HepG2 (cell line): ENCODE results near the gene TMIGD3. TPM values are rescaled to one million over a fixed set of nuclear protein-coding genes. Genes with fewer than 3 reads are reported as not detected.

ENCODE experiments used
- ATAC-seq: fragments of 200-7000 bp; cut with Tn5 transposase; 3 replicates; pipeline ENCODE4 v1.9.1; 2020; ENCODE audit warnings: mild to moderate bottlenecking, moderate library complexity
- BruUV-seq: library from RNA; stranded (reverse); fragments of 400-500 nt; replicated peaks from 2 replicates; lab custom pipeline; 2021; lab: Mats Ljungman, UMichigan
- CTCF ChIA-PET: fragments of 300-600 bp; formaldehyde crosslinking; extraction: SDS; loops from one replicate; lab custom pipeline; 2021; ENCODE audit warnings: low total read pairs, inconsistent platforms, low intra/inter-chr PET ratio; lab: Yijun Ruan, JAX
- POLR2A ChIA-PET: fragments of 350-600 bp; sonication (Branson Sonifier 250); formaldehyde crosslinking; loops from one replicate; lab custom pipeline; 2020; ENCODE audit warnings: antibody characterized with exemption, inconsistent platforms; lab: Yijun Ruan, JAX
- DNase-seq: peaks from one replicate; pipeline ENCODE4 v3.0.0-alpha.2; 2015; ENCODE audit warnings: low spot score
- FAIRE-seq: peaks from 3 replicates; lab custom pipeline; 2011; peaks lifted over from hg19 to GRCh38; lab: Jason Lieb, UNC
- H2AFZ ChIP-seq: one replicate; pipeline ENCODE4 v1.6.1; 2011; ENCODE audit warnings: low read length, inconsistent platforms
- H3K27ac ChIP-seq: fragments of 300-600 bp; 3 replicates; pipeline ENCODE4 v1.8.0; 2011; ENCODE audit warnings: mixed run types, mild to moderate bottlenecking, mixed read lengths, low read length, inconsistent platforms; ENCODE audit not compliant: insufficient read depth; ENCODE audit errors: extremely low read length
- H3K27me3 ChIP-seq, 2 experiments: fragments of 200-600 bp in 1 of 2; 2 replicates in 1 of 2; 3 replicates in 1 of 2; pipeline versions ENCODE4 v1.6.0 to v1.8.0; 2011; ENCODE audit warnings: low read length in 2 of 2, mild to moderate bottlenecking in 2 of 2, moderate library complexity in 2 of 2, inconsistent platforms in 1 of 2; ENCODE audit not compliant: insufficient read depth in 2 of 2, control insufficient read depth in 1 of 2
- H3K36me3 ChIP-seq, 2 experiments: fragments of 200-600 bp in 1 of 2; replicated peaks in 1 of 2; 2 replicates in 1 of 2; 3 replicates in 1 of 2; pipeline versions ENCODE4 v1.5.1 to v1.8.0; 2011; ENCODE audit warnings: low read length in 2 of 2, inconsistent platforms in 1 of 2; ENCODE audit not compliant: insufficient read depth in 2 of 2, control insufficient read depth in 1 of 2
- H3K4me1 ChIP-seq: 2 replicates; pipeline ENCODE4 v1.5.1; 2012; ENCODE audit warnings: low read length, inconsistent platforms; ENCODE audit not compliant: insufficient read depth
- H3K4me2 ChIP-seq: 2 replicates; pipeline ENCODE4 v1.6.0; 2011; ENCODE audit warnings: low read depth, low read length, inconsistent platforms
- H3K4me3 ChIP-seq, 3 experiments: fragments of 200-600 bp in 1 of 3; sonication (generic), shearing (Covaris generic) in 1 of 3; replicated peaks in 1 of 3; 2 replicates each; pipeline ENCODE4 v1.5.1; 2011 to 2016; ENCODE audit warnings: low read length in 3 of 3, inconsistent platforms in 2 of 3, low read depth in 2 of 3, mild to moderate bottlenecking in 2 of 3, control low read depth in 1 of 3, mixed read lengths in 1 of 3; ENCODE audit not compliant: insufficient read depth in 1 of 3
- H3K79me2 ChIP-seq: one replicate; pipeline ENCODE4 v1.6.1; 2011; ENCODE audit warnings: low read length, inconsistent platforms; ENCODE audit not compliant: insufficient read depth
- H3K9ac ChIP-seq: 2 replicates; pipeline ENCODE4 v1.6.0; 2011; ENCODE audit warnings: mild to moderate bottlenecking, low read depth, low read length, inconsistent platforms; ENCODE audit not compliant: insufficient read depth
- H3K9me3 ChIP-seq: 2 replicates; pipeline ENCODE4 v1.5.1; 2012; ENCODE audit warnings: mild to moderate bottlenecking, low read length
- H4K20me1 ChIP-seq: 2 replicates; pipeline ENCODE4 v1.6.0; 2011; ENCODE audit warnings: inconsistent platforms, mild to moderate bottlenecking, low read length, moderate library complexity; ENCODE audit not compliant: insufficient read depth
- DMAP1 ChIP-seq: IDR thresholded peaks from 2 replicates; pipeline ENCODE4 v1.6.1; 2016
- GLMP ChIP-seq: sonication (generic); formaldehyde crosslinking; IDR thresholded peaks from 2 replicates; pipeline ENCODE4 v1.9.0; 2021; ENCODE audit warnings: missing genetic modification reagents, mild to moderate bottlenecking, borderline replicate concordance
- NCOR1 ChIP-seq: fragments of 200-600 bp; sonication (generic); IDR thresholded peaks from 2 replicates; pipeline ENCODE4 v1.7.0; 2017; ENCODE audit warnings: antibody characterized with exemption, low read length, borderline replicate concordance
- RNF2 ChIP-seq: fragments of 450-650 bp; conservative IDR thresholded peaks from 2 replicates; pipeline ENCODE4 v1.6.1; 2016; ENCODE audit warnings: low read depth
- SSRP1 ChIP-seq: IDR thresholded peaks from 2 replicates; pipeline ENCODE4 v1.6.1; 2016; ENCODE audit warnings: control low read depth
- U2AF2 ChIP-seq: fragments of 200-400 bp; formaldehyde crosslinking; IDR thresholded peaks from 2 replicates; pipeline ENCODE4 v1.6.1; 2017; ENCODE audit warnings: low read depth, mild to moderate bottlenecking, low read length
- ZFP1 ChIP-seq: IDR thresholded peaks from 2 replicates; pipeline ENCODE4 v1.6.1; 2016
- ZNF7 ChIP-seq: IDR thresholded peaks from 2 replicates; pipeline ENCODE4 v1.6.1; 2016; ENCODE audit warnings: missing biosample characterization, missing genetic modification reagents
- ZNF703 ChIP-seq: sonication (generic); formaldehyde crosslinking; IDR thresholded peaks from 2 replicates; pipeline ENCODE4 v1.5.1; 2020; ENCODE audit warnings: missing genetic modification reagents, mild to moderate bottlenecking, moderate library complexity, borderline replicate concordance
- WGBS: methylation state at CpG from one replicate; pipeline ENCODE4 v1.1.6; 2017; ENCODE audit warnings: low lambda C conversion rate; 5-methylcytosine and 5-hydroxymethylcytosine counted together
- in situ Hi-C: cut with HindIII; loops from 2 replicates; pipeline ENCODE4 v1.10.0; 2017; ENCODE audit warnings: low pct_unique_long_range_greater_than_20kb; ENCODE audit not compliant: extremely low pct_ligation_motif_present
- intact Hi-C: fragments of 100-400 bp; cut with micrococcal nuclease; formaldehyde crosslinking; loops from one replicate; pipeline ENCODE4 v1.10.0; 2022; ENCODE audit not compliant: unreplicated experiment
- polyA plus RNA-seq, 8 experiments: library from polyadenylated mRNA; depleted of rRNA in 3 of 8; stranded (reverse) in 7 of 8; unstranded in 1 of 8; fragments of >200 nt; fragmentation: Illumina TruSeq in 4 of 8; extraction: Trizol in 4 of 8; gene quantifications; 2 replicates each; pipeline versions ENCODE4 v1.2.1 to v1.2.3, GENCODE V29; 2011 to 2016; ENCODE audit warnings: low read depth in 4 of 8, missing spikeins in 1 of 8, mixed read lengths in 1 of 8; ENCODE audit not compliant: insufficient read depth in 1 of 8
- total RNA-seq, 5 experiments: library from RNA; depleted of rRNA; stranded (reverse); fragments of >200 nt; fragmentation: Illumina TruSeq; extraction: Trizol; gene quantifications; 2 replicates each; pipeline ENCODE4 v1.2.3, GENCODE V29; 2016; ENCODE audit warnings: low read depth in 1 of 5

TMIGD3 gene
- total and polyA plus RNA-seq, 2 of the 13 experiments (the other 11 are each of a cell fraction or from before 2014, with no cell fraction given) = not detected

- Histone ChIP-seq H3K36me3 (peaks cover 5 to 58% of the 10 kb centered on the region in 2 experiments), H3K79me2 (peaks cover 23% of the 10 kb centered on the region), H4K20me1 (no peaks in the 10 kb centered on the region), H3K9me3 (no peaks in the 10 kb centered on the region), H2AFZ (no peak overlapping the region), H3K4me2 (no peak overlapping the region), H3K4me1 (peaks cover 20% of the 10 kb centered on the region), H3K9ac (no peak overlapping the region), H3K27me3 (no peaks in the 10 kb centered on the region; a peak in 1 of 5 replicates), H3K27ac (no peak overlapping the region), H3K4me3 (no peak overlapping the region)
- ChIA-PET CTCF (no interaction called here), POLR2A (no interaction called here)
- FAIRE-seq (no peak), ATAC-seq (no peak), DNase-seq (no peak)
- TF ChIP-seq GLMP (no peak), SSRP1 (CRISPR knock-in tag) (no peak), DMAP1 (no peak), ZNF7 (CRISPR knock-in tag) (no peak), U2AF2 (no peak), NCOR1 (no peak), RNF2 (no peak), ZFP1 (CRISPR knock-in tag) (no peak), ZNF703 (CRISPR knock-in tag) (no peak)
- WGBS = 97% methylated on average over 5 of the region's 5 CpGs
- intact Hi-C loops = no loop called here
- in situ Hi-C loops = no loop called here
- BruUV-seq = no TSS peak
Observed at GRCh38 chr1:111454859-111455641, 48.4 kb downstream of the TMIGD3 start.
